ENCODE measurements around the gene FXR2. TPM values are rescaled to one million over a fixed set of nuclear protein-coding genes. Genes with fewer than 3 reads are reported as not detected.

The FXR2 gene
- total RNA-seq, 4 donors from 2014 or later = 11.7 to 25.4 (median 22.4) TPM

DNA sequence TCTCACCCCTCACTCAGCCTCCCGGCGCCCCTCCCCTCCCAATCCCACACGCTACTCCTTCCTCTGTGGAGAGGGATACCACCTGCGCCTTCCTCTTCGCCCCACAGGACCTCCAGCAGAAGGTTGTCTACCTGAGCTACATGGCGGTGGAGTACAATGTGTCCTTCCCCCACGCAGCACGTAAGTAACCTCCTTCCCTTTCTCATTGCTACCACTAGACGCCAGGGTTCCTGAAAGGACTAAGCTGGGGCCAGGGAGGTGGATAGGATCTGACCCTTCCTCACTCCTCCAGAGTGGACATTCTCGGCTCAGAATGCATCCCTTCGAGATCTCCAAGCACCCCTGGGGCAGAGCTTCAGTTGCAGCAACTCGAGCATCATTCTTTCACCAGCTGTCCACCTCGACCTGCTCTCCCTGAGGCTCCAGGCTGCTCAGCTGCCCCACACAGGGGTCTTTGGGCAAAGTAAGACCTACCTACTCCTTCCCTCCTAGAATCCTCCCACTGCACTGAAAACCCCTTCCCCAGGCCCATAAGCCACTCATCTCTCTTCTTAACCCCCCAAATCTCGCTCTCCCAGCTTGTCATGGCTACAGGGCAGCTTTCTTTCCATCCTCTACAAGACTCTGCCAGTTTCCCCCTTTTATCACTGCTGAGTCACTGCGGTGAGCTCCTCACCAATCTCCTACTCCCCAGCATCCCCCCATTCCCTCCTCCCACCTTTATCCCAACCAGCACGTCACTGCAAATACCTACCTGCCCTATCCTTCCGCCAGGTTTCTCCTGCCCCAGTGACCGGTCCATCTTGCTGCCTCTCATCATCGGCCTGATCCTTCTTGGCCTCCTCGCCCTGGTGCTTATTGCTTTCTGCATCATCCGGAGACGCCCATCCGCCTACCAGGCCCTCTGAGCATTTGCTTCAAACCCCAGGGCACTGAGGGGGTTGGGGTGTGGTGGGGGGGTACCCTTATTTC is 33.8 kb downstream of the FXR2 start:
- no peak for TF ChIP-seq POLR2A (IDR thresholded peaks at IDR 0.05)
- TF ChIP-seq, protein P1, sequence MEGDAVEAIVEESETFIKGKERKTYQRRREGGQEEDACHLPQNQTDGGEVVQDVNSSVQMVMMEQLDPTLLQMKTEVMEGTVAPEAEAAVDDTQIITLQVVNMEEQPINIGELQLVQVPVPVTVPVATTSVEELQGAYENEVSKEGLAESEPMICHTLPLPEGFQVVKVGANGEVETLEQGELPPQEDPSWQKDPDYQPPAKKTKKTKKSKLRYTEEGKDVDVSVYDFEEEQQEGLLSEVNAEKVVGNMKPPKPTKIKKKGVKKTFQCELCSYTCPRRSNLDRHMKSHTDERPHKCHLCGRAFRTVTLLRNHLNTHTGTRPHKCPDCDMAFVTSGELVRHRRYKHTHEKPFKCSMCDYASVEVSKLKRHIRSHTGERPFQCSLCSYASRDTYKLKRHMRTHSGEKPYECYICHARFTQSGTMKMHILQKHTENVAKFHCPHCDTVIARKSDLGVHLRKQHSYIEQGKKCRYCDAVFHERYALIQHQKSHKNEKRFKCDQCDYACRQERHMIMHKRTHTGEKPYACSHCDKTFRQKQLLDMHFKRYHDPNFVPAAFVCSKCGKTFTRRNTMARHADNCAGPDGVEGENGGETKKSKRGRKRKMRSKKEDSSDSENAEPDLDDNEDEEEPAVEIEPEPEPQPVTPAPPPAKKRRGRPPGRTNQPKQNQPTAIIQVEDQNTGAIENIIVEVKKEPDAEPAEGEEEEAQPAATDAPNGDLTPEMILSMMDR (IDR thresholded peaks at IDR 0.05) = no peak
- TF ChIP-seq POLR2AphosphoS5 (IDR thresholded peaks at IDR 0.05) = no peak
- no peak for TF ChIP-seq EP300 (IDR thresholded peaks at IDR 0.05; ENCODE audit: low read depth)
- WGBS, 2 donors (ENCODE audit: low coverage in 1 of 2) = 81 to 90% methylated on average over 8 to 23 of the region's 23 CpGs
- no peak for DNase-seq
- Histone ChIP-seq H3K9me3 (no peaks in the 10 kb centered on the region), H3K4me1 (peaks cover 35 to 72% (median 51%) of the 10 kb centered on the region in 4 donors), H3K4me3 (peak overlapping the region in 1 of 4 donors; percentile 38), H3K27me3 (no peaks in the 10 kb centered on the region), H3K36me3 (peaks cover 0 to 31% (median 16%) of the 10 kb centered on the region in 4 donors), H3K27ac (peak overlapping the region; percentile 89 to 91 (median 90))
- in situ Hi-C loops (cut with MboI; ENCODE audit: low pct_ligation_motif_present in 1 of 4, low pct_unique_long_range_greater_than_20kb in 1 of 4, low sequenced_read_pairs in 3 of 4) (no loop called here), intact Hi-C loops (cut with DNase I; ENCODE audit: low total_unique reads) (loop anchor here (10.0 kb wide), 1 partner anchor 536 kb away; the partner anchor contains the start of gene SLC16A11)

DNA sequence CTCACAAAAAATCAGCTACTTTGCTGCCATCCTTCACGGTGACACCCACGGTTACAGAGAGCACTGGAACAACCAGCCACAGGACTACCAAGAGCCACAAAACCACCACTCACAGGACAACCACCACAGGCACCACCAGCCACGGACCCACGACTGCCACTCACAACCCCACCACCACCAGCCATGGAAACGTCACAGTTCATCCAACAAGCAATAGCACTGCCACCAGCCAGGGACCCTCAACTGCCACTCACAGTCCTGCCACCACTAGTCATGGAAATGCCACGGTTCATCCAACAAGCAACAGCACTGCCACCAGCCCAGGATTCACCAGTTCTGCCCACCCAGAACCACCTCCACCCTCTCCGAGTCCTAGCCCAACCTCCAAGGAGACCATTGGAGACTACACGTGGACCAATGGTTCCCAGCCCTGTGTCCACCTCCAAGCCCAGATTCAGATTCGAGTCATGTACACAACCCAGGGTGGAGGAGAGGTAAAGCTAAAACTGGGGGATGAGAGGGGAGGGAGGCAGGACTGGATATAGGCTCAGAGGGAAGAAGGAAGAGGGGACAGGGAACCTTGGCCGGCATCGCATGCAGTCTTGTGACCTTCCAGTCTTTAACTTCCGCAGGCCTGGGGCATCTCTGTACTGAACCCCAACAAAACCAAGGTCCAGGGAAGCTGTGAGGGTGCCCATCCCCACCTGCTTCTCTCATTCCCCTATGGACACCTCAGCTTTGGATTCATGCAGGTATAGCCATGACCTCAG is 34.7 kb downstream of the FXR2 start:
- H3K4me1 ChIP-seq = peaks cover 41 to 74% (median 53%) of the 10 kb centered on the region in 4 donors
- DNase-seq = no peak
- H3K27ac ChIP-seq = peak overlapping the region; percentile 89 to 91 (median 90)
- peak overlapping the region in 2 of 4 donors; percentile 1 to 38 for H3K4me3 ChIP-seq
- H3K9me3 ChIP-seq = no peaks in the 10 kb centered on the region
- no peak for TF ChIP-seq POLR2AphosphoS5 (IDR thresholded peaks at IDR 0.05)
- no peak for TF ChIP-seq EP300 (IDR thresholded peaks at IDR 0.05; ENCODE audit: low read depth)
- TF ChIP-seq, protein P1 (IDR thresholded peaks at IDR 0.05) = no peak
- TF ChIP-seq POLR2A (IDR thresholded peaks at IDR 0.05) = no peak
- in situ Hi-C loops (cut with MboI; ENCODE audit: low pct_ligation_motif_present in 1 of 4, low pct_unique_long_range_greater_than_20kb in 1 of 4, low sequenced_read_pairs in 3 of 4) = no loop called here
- H3K27me3 ChIP-seq = no peaks in the 10 kb centered on the region
- WGBS, 2 donors (ENCODE audit: low coverage in 1 of 2) = 60 to 62% methylated on average over 1 to 12 of the region's 12 CpGs
- intact Hi-C loops (cut with DNase I; ENCODE audit: low total_unique reads) = loop anchor here (10.0 kb wide), 1 partner anchor 535 kb away; the partner anchor contains the start of gene SLC16A11
- H3K36me3 ChIP-seq = peaks cover 0 to 40% (median 20%) of the 10 kb centered on the region in 4 donors

DNA sequence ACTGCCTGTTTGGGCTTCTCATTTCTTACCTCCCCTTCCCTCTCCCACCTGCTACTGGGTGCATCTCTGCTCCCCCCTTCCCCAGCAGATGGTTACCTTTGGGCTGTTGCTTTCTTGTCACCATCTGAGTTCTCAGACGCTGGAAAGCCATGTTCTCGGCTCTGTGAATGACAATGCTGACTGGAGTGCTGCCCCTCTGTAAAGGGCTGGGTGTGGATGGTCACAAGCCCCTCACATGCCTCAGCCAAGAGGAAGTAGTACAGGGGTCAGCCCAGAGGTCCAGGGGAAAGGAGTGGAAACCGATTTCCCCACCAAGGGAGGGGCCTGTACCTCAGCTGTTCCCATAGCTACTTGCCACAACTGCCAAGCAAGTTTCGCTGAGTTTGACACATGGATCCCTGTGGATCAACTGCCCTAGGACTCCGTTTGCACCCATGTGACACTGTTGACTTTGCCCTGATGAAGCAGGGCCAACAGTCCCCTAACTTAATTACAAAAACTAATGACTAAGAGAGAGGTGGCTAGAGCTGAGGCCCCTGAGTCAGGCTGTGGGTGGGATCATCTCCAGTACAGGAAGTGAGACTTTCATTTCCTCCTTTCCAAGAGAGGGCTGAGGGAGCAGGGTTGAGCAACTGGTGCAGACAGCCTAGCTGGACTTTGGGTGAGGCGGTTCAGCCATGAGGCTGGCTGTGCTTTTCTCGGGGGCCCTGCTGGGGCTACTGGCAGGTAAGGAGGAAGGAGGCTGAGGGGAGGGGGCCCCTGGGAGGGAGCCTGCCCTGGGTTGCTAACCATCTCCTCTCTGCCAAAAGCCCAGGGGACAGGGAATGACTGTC is 35.5 kb downstream of the FXR2 start, which contains the start of gene CD68:
TSS of gene CD68 (plus strand) at position 638 of the 833 bp plus-strand sequence. CDS start at position 678, 40 bp downstream.
- no peaks in the 10 kb centered on the region for H3K27me3 ChIP-seq
- TF ChIP-seq, protein P1 (IDR thresholded peaks at IDR 0.05) = no peak
- TF ChIP-seq POLR2AphosphoS5 (IDR thresholded peaks at IDR 0.05) = peak; percentile 60 to 87 (median 85)
- peak; percentile 85 for TF ChIP-seq POLR2A (IDR thresholded peaks at IDR 0.05)
- H3K27ac ChIP-seq = peak within 1 kb of the TSS; percentile 89 to 91 (median 90)
- H3K4me1 ChIP-seq = peaks cover 41 to 74% (median 54%) of the 10 kb centered on the region in 4 donors
- intact Hi-C loops (cut with DNase I; ENCODE audit: low total_unique reads) = no loop called here
- peak; percentile 85 for DNase-seq
- in situ Hi-C loops (cut with MboI; ENCODE audit: low pct_ligation_motif_present in 1 of 4, low pct_unique_long_range_greater_than_20kb in 1 of 4, low sequenced_read_pairs in 3 of 4) = no loop called here
- peaks cover 0 to 46% (median 24%) of the 10 kb centered on the region in 4 donors for H3K36me3 ChIP-seq
- no peaks in the 10 kb centered on the region for H3K9me3 ChIP-seq
- peak within 1 kb of the TSS in 2 of 4 donors; percentile 1 to 38 for H3K4me3 ChIP-seq
- 0 to 16% methylated on average over 1 to 7 of the region's 7 CpGs for WGBS, 2 donors (ENCODE audit: low coverage in 1 of 2)

Data from transverse colon (tissue), 4 donors.